ENCODE data around the gene MAP6.

The MAP6 gene

GRCh38 chr11:75582895-75583717 lies 85.7 kb downstream of the MAP6 start:
- TF ChIP-seq GATA3 (IDR thresholded peaks at IDR 0.05; ENCODE audit: low read depth, low read length), result no peak
- TF ChIP-seq GATA2 (IDR thresholded peaks at IDR 0.05; ENCODE audit: low read depth, low read length), result no peak

DNA sequence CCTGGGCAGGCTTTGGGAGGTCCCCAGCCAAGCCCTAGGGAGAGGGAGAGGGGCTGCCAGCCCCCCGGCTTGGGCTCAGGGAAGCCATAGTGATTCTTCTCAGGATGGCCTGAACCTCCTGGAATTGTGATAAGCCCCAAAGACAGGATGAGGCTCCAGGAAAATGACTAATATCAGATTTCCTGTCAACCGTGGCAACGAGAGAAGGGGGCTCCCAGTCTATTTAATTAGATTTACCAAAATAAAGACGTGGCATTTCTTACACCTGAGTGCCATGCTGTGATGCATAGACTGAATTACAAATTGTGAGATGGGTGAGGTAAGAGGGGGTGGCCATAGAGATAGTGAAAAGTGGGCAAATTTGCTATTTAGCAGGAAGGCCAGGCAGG lies 86.3 kb downstream of the MAP6 start:
- no peak for TF ChIP-seq GATA3 (IDR thresholded peaks at IDR 0.05; ENCODE audit: low read depth, low read length)
- TF ChIP-seq GATA2 (IDR thresholded peaks at IDR 0.05; ENCODE audit: low read depth, low read length), result no peak

DNA sequence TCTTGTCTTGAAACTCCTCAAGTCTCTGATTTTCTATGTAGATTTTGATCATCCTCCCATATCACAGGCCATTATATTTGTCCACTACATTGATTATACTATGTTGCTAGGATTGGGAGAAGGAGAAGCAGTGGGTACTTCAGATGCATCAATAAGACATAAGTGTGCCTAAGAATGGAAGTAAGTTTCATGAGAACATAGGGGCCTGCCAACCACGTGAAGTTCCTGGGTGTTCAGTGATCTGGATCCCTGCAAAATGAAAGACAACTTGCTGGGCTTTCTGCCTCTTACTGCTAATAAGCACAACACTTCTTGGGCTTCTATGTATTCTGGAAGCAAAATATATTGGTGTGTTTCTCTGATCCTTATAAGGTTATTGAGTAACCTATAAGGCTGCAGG lies 89.0 kb downstream of the MAP6 start:
- TF ChIP-seq GATA3 (IDR thresholded peaks at IDR 0.05; ENCODE audit: low read depth, low read length) (no peak), GATA2 (IDR thresholded peaks at IDR 0.05; ENCODE audit: low read depth, low read length) (no peak)

GRCh38 chr11:75578977-75579376 lies 89.9 kb downstream of the MAP6 start:
- TF ChIP-seq GATA3 (IDR thresholded peaks at IDR 0.05; ENCODE audit: low read depth, low read length) (no peak), GATA2 (IDR thresholded peaks at IDR 0.05; ENCODE audit: low read depth, low read length) (no peak)

DNA sequence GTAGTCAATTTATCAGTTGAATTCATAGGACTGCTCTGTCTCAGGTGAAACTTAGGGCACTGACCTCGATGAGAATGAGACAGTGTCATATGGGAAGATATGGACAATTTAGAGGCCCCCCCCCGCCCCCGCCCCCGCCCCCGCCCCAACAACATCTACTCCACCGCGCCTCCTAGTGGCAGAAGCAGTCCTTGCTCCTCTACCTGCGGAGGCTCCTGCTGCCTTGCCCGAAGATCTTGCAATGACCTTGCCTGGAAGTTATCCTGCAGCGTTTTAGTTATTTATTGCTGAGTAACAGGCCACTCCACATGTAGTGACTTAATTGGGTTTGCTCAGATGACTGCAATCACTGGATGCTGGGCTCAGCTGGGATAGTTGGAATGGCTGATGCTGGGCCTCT lies 91.6 kb downstream of the MAP6 start:
- TF ChIP-seq GATA3 (IDR thresholded peaks at IDR 0.05; ENCODE audit: low read depth, low read length) (no peak), GATA2 (IDR thresholded peaks at IDR 0.05; ENCODE audit: low read depth, low read length) (no peak)

DNA sequence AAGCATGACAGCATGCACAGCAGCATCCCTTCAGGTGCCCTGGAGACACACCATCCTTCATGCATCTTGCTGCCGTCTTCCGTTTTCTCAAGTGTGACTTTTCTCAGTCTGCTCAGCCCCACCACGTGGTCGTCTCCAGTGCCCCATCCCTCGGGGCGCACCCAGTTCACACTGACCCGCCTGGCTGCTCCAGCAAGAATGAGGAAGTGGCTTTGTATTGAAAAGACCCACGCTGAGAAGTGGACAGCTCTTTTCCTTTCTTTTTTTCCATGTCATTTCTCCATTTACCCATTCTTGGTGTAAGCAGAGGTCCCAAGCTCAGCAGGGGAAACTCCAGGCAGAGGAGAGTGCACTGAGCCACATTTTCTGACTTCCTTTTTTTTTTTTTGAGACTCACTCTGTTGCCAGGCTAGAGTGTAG lies 92.3 kb downstream of the MAP6 start:
- TF ChIP-seq GATA3 (IDR thresholded peaks at IDR 0.05; ENCODE audit: low read depth, low read length), result no peak
- no peak for TF ChIP-seq GATA2 (IDR thresholded peaks at IDR 0.05; ENCODE audit: low read depth, low read length)

GRCh38 chr11:75576017-75576416 lies 92.8 kb downstream of the MAP6 start:
- no peak for TF ChIP-seq GATA2 (IDR thresholded peaks at IDR 0.05; ENCODE audit: low read depth, low read length)
- TF ChIP-seq GATA3 (IDR thresholded peaks at IDR 0.05; ENCODE audit: low read depth, low read length), result no peak

DNA sequence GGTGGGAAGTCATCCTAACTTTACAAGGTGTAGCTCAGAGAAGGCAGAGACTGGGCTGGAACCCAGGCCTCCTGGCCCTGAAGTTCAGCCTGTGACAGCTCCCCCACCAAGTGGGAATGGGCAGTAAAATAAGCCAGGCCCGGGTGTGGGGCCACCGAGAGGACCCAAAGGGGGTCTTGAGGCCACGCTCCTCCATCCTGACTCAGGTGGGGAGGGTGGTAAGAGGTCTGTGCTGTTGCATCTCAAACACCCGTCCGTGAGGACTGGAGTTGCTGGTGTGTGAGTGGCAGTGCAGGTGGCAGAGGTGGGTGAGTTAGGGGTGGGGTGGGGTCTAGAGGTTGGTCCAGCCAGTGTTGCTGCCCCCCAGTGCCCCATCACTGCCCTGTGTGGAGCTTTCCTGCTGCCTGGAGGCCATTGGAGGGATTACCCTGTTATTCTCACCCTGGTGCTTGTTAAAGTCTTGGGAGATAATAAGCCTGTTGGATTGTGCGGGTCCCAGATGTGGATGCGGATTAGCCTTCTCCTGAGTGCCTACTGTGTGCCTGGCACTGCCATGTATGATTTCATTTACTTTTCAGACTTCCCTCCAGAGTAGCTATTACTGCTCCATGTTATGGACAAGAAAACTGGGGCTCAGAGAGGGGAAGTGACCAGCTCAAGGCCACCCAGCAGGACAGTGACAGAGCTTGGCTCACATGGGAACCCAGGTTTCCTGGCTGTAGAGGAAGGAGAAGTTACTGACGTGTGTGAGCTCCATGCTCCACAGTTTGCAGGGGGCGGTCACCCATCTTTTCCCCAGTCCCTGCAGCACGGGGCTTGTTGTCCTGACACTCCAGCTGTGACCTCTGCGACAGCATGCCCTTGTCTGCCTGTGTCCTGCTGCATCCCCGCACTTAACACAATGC lies 93.9 kb downstream of the MAP6 start:
- TF ChIP-seq GATA2 (IDR thresholded peaks at IDR 0.05; ENCODE audit: low read depth, low read length), result no peak
- no peak for TF ChIP-seq GATA3 (IDR thresholded peaks at IDR 0.05; ENCODE audit: low read depth, low read length)

DNA sequence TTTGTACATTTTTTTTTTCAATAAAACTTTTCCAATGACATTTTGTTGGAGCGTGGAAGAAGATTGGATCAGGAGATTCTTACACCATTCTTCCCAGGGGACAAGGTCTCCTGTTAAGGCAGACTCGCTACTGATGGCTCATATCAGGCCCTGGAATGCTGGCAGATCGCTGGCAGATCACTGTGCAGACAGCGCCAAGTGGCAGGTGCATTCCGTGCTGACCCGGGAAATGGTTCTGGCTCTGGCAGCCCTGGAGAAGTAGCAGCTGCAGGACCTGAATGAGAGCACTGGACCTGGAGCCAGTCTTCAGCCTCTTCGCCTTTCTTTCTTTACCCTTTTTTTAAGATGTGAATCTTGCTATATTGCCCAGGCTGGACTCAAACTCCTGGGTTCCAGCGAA lies 96.1 kb downstream of the MAP6 start:
- no peak for TF ChIP-seq GATA3 (IDR thresholded peaks at IDR 0.05; ENCODE audit: low read depth, low read length)

DNA sequence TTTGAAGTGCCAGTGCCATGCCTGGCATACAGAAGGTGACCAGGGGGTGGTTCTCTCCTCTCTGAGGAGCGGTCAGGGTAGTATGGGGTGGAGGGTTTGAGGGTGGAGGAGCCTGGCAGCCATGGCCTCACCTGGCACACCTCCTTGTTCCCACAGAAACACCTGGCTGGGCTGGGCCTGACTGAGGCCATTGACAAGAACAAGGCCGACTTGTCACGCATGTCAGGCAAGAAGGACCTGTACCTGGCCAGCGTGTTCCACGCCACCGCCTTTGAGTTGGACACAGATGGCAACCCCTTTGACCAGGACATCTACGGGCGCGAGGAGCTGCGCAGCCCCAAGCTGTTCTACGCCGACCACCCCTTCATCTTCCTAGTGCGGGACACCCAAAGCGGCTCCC lies 97.2 kb downstream of the MAP6 start:
- no peak for TF ChIP-seq GATA3 (IDR thresholded peaks at IDR 0.05; ENCODE audit: low read depth, low read length)
- TF ChIP-seq GATA2 (IDR thresholded peaks at IDR 0.05; ENCODE audit: low read depth, low read length), result no peak

- TF ChIP-seq GATA3 (IDR thresholded peaks at IDR 0.05; ENCODE audit: low read depth, low read length) (no peak), GATA2 (IDR thresholded peaks at IDR 0.05; ENCODE audit: low read depth, low read length) (no peak)
These were observed 98.2 kb downstream of the MAP6 start for GRCh38 chr11:75570559-75571139.

- TF ChIP-seq GATA3 (IDR thresholded peaks at IDR 0.05; ENCODE audit: low read depth, low read length), result no peak
- no peak for TF ChIP-seq GATA2 (IDR thresholded peaks at IDR 0.05; ENCODE audit: low read depth, low read length)
These were observed 100.1 kb downstream of the MAP6 start for GRCh38 chr11:75568616-75569219.

- TF ChIP-seq GATA3 (IDR thresholded peaks at IDR 0.05; ENCODE audit: low read depth, low read length) (no peak), GATA2 (IDR thresholded peaks at IDR 0.05; ENCODE audit: low read depth, low read length) (no peak)
These were observed 100.9 kb downstream of the MAP6 start for GRCh38 chr11:75567971-75568370.

- TF ChIP-seq GATA2 (IDR thresholded peaks at IDR 0.05; ENCODE audit: low read depth, low read length) (no peak), GATA3 (IDR thresholded peaks at IDR 0.05; ENCODE audit: low read depth, low read length) (no peak)
These were observed 102.0 kb downstream of the MAP6 start for GRCh38 chr11:75566763-75567279.
